ENCODE data around the gene N4BP2L2.

Gene N4BP2L2

GRCh38 chr13:32403108-32403507 lies 135.5 kb downstream of the N4BP2L2 start (continued):
- TF ChIP-seq CREB5 (CRISPR knock-in tag; IDR thresholded peaks at IDR 0.05; ENCODE audit: low read depth), result no peak
- TF ChIP-seq PPARA (CRISPR knock-in tag; IDR thresholded peaks at IDR 0.05; ENCODE audit: borderline replicate concordance), result no peak
- TF ChIP-seq TOX (CRISPR knock-in tag; IDR thresholded peaks at IDR 0.05; ENCODE audit: borderline replicate concordance), result no peak

- no peak for ATAC-seq
- TF ChIP-seq ISL1 (CRISPR knock-in tag; IDR thresholded peaks at IDR 0.05) (no peak), SNAI2 (CRISPR knock-in tag; IDR thresholded peaks at IDR 0.05) (no peak), ZNF565 (CRISPR knock-in tag; conservative IDR thresholded peaks at IDR 0.05; ENCODE audit: low read depth) (no peak), ARNTL (CRISPR knock-in tag; IDR thresholded peaks at IDR 0.05; ENCODE audit: borderline replicate concordance, low read depth) (no peak), PPARA (CRISPR knock-in tag; IDR thresholded peaks at IDR 0.05; ENCODE audit: borderline replicate concordance) (no peak), OSR1 (CRISPR knock-in tag; IDR thresholded peaks at IDR 0.05) (no peak)
These were observed 147.4 kb downstream of the N4BP2L2 start for GRCh38 chr13:32391101-32391619.

- TF ChIP-seq ARNTL (CRISPR knock-in tag; IDR thresholded peaks at IDR 0.05; ENCODE audit: borderline replicate concordance, low read depth) (no peak), ESRRG (CRISPR knock-in tag; IDR thresholded peaks at IDR 0.05) (no peak), TSHZ2 (CRISPR knock-in tag; IDR thresholded peaks at IDR 0.05) (no peak), CREB5 (CRISPR knock-in tag; IDR thresholded peaks at IDR 0.05; ENCODE audit: low read depth) (no peak), TCF4 (CRISPR knock-in tag; IDR thresholded peaks at IDR 0.05; ENCODE audit: borderline replicate concordance) (no peak)
- no peak for ATAC-seq
These were observed 148.1 kb downstream of the N4BP2L2 start for GRCh38 chr13:32390484-32390883.

GRCh38 chr13:32390048-32390447 lies 148.5 kb downstream of the N4BP2L2 start:
- ATAC-seq, result no peak
- no peak for TF ChIP-seq OSR1 (CRISPR knock-in tag; IDR thresholded peaks at IDR 0.05)
- TF ChIP-seq ZFP3 (CRISPR knock-in tag; IDR thresholded peaks at IDR 0.05), result no peak
- TF ChIP-seq ZNF70 (CRISPR knock-in tag; IDR thresholded peaks at IDR 0.05), result no peak
- TF ChIP-seq CREB5 (CRISPR knock-in tag; IDR thresholded peaks at IDR 0.05; ENCODE audit: low read depth), result no peak
- no peak for TF ChIP-seq ZFP30 (CRISPR knock-in tag; IDR thresholded peaks at IDR 0.05)
- no peak for TF ChIP-seq ZNF565 (CRISPR knock-in tag; conservative IDR thresholded peaks at IDR 0.05; ENCODE audit: low read depth)
- no peak for TF ChIP-seq CSDC2 (CRISPR knock-in tag; IDR thresholded peaks at IDR 0.05)
- TF ChIP-seq SNAI2 (CRISPR knock-in tag; IDR thresholded peaks at IDR 0.05), result no peak
- TF ChIP-seq PATZ1 (CRISPR knock-in tag; IDR thresholded peaks at IDR 0.05; ENCODE audit: borderline replicate concordance), result no peak
- TF ChIP-seq TCF4 (CRISPR knock-in tag; IDR thresholded peaks at IDR 0.05; ENCODE audit: borderline replicate concordance), result no peak
- no peak for TF ChIP-seq POU6F1 (CRISPR knock-in tag; IDR thresholded peaks at IDR 0.05; ENCODE audit: borderline replicate concordance, low read depth)
- no peak for TF ChIP-seq TSHZ2 (CRISPR knock-in tag; IDR thresholded peaks at IDR 0.05)
- TF ChIP-seq RARB (CRISPR knock-in tag; IDR thresholded peaks at IDR 0.05), result no peak
- no peak for TF ChIP-seq BACH2 (CRISPR knock-in tag; IDR thresholded peaks at IDR 0.05; ENCODE audit: borderline replicate concordance)
- no peak for TF ChIP-seq ARNTL (CRISPR knock-in tag; IDR thresholded peaks at IDR 0.05; ENCODE audit: borderline replicate concordance, low read depth)
- TF ChIP-seq GLIS3 (CRISPR knock-in tag; IDR thresholded peaks at IDR 0.05), result no peak
- no peak for TF ChIP-seq ISL1 (CRISPR knock-in tag; IDR thresholded peaks at IDR 0.05)
